SU-DHL-6 (cell line): ENCODE data around the gene PRSS38.

Experiments used
- H2AFZ ChIP-seq: fragments of 200-600 bp; sonication (generic); 2 replicates; pipeline ENCODE4 v1.6.1; 2014; ENCODE audit warnings: low read depth, mild to moderate bottlenecking, moderate library complexity, mixed read lengths, antibody characterized with exemption, low read length; ENCODE audit not compliant: severe bottlenecking
- H3F3A ChIP-seq: fragments of 200-600 bp; shearing (Covaris generic); 2 replicates; pipeline ENCODE4 v1.6.0; 2016; ENCODE audit warnings: antibody characterized with exemption, mild to moderate bottlenecking; ENCODE audit not compliant: insufficient read depth
- H3K27ac ChIP-seq: fragments of 200-600 bp; sonication (generic); 2 replicates; pipeline ENCODE4 v1.5.1; 2016; ENCODE audit warnings: low read depth, mild to moderate bottlenecking, low read length, moderate library complexity, mixed read lengths
- H3K27me3 ChIP-seq: fragments of 200-600 bp; sonication (generic), shearing (Covaris generic); 2 replicates; pipeline ENCODE4 v1.6.0; 2014; ENCODE audit warnings: mild to moderate bottlenecking, low read length
- H3K36me3 ChIP-seq: fragments of 200-600 bp; sonication (generic); 2 replicates; pipeline ENCODE4 v1.6.1; 2014; ENCODE audit warnings: mild to moderate bottlenecking, low read length, mixed read lengths
- H3K4me2 ChIP-seq: fragments of 300-600, 200-600 bp; shearing (Covaris generic), sonication (generic); 2 replicates; pipeline ENCODE4 v1.6.0; 2014; ENCODE audit warnings: low read length, low read depth, mild to moderate bottlenecking; ENCODE audit not compliant: poor library complexity, severe bottlenecking
- H3K4me3 ChIP-seq: fragments of 200-600 bp; sonication (generic); 2 replicates; pipeline ENCODE4 v1.5.1; 2014; ENCODE audit warnings: antibody characterized with exemption, low read length, mild to moderate bottlenecking, mixed read lengths; ENCODE audit not compliant: insufficient read depth, poor library complexity, severe bottlenecking
- H3K79me2 ChIP-seq: fragments of 200-600 bp; sonication (generic); 2 replicates; pipeline ENCODE4 v1.6.1; 2014; ENCODE audit warnings: mild to moderate bottlenecking, low read length, moderate library complexity; ENCODE audit not compliant: insufficient read depth
- H3K9ac ChIP-seq: fragments of 200-600 bp; sonication (generic); 2 replicates; pipeline ENCODE4 v1.7.0; 2014; ENCODE audit warnings: mild to moderate bottlenecking, low read length
- H3K9me2 ChIP-seq: fragments of 200-600 bp; sonication (generic); replicated peaks from 2 replicates; pipeline ENCODE4 v1.6.1; 2014; ENCODE audit warnings: low read length; ENCODE audit not compliant: insufficient read depth
- H3K9me3 ChIP-seq: fragments of 200-600 bp; sonication (generic); 2 replicates; pipeline ENCODE4 v1.6.1; 2014; ENCODE audit warnings: low read length, mixed read lengths; ENCODE audit not compliant: insufficient read depth
- H4K20me1 ChIP-seq: fragments of 200-600 bp; sonication (generic); 2 replicates; pipeline ENCODE4 v1.6.1; 2014; ENCODE audit warnings: low read depth, mild to moderate bottlenecking, antibody characterized with exemption, low read length, moderate library complexity, mixed read lengths
- EZH2phosphoT487 ChIP-seq: fragments of 200-600 bp; sonication (generic), shearing (Covaris generic); conservative IDR thresholded peaks from 2 replicates; pipeline ENCODE4 v1.6.1; 2018; ENCODE audit warnings: mild to moderate bottlenecking, antibody characterized with exemption, low read length, moderate library complexity, mixed read lengths
- TF ChIP-seq, protein P1 (sequence below): fragments of 200-600 bp; sonication (generic); IDR thresholded peaks from one replicate; pipeline ENCODE4 v1.5.1; 2017; ENCODE audit warnings: antibody characterized with exemption, mild to moderate bottlenecking, low read length, moderate library complexity; ENCODE audit not compliant: insufficient read depth, poor library complexity, severe bottlenecking

PRSS38 gene

DNA sequence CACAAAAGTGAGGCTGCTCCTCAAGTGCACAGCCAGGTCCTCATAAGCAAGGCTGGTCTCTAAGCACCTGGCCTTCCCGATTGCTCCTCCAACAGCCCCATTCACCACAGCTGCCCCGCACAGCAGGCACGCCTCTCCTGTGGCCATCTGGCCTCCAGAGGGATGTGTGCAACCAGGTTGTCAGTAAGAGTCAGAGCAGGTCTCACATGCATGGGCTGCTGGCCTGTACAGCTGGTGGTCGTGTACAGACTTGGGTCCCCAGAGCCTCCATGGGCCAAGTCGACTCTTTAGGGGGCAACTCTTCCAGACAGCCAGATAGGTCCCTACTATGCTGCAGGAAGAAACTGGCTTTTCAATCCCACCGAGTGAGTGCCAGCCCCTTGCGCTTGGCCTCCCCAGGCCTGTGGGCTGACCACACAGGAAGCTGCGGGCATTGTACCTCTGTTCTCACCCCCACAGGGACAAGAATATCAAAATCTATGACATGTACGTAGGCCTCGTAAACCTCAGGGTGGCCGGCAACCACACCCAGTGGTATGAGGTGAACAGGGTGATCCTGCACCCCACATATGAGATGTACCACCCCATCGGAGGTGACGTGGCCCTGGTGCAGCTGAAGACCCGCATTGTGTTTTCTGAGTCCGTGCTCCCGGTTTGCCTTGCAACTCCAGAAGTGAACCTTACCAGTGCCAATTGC, 1.4 kb downstream of the PRSS38 start:
- Histone ChIP-seq H4K20me1 (no peaks in the 10 kb centered on the region), H3K27me3 (no peaks in the 10 kb centered on the region), H3K79me2 (no peaks in the 10 kb centered on the region), H3F3A (no peaks in the 10 kb centered on the region), H3K27ac (no peak overlapping the region), H3K4me2 (no peak overlapping the region), H3K4me3 (no peak overlapping the region), H3K36me3 (no peaks in the 10 kb centered on the region), H3K9me3 (peaks cover 6% of the 10 kb centered on the region; the same call in 1 of the 2 replicates), H2AFZ (no peak overlapping the region), H3K9ac (no peak overlapping the region), H3K9me2 (no peaks in the 10 kb centered on the region)
- TF ChIP-seq, protein P1, sequence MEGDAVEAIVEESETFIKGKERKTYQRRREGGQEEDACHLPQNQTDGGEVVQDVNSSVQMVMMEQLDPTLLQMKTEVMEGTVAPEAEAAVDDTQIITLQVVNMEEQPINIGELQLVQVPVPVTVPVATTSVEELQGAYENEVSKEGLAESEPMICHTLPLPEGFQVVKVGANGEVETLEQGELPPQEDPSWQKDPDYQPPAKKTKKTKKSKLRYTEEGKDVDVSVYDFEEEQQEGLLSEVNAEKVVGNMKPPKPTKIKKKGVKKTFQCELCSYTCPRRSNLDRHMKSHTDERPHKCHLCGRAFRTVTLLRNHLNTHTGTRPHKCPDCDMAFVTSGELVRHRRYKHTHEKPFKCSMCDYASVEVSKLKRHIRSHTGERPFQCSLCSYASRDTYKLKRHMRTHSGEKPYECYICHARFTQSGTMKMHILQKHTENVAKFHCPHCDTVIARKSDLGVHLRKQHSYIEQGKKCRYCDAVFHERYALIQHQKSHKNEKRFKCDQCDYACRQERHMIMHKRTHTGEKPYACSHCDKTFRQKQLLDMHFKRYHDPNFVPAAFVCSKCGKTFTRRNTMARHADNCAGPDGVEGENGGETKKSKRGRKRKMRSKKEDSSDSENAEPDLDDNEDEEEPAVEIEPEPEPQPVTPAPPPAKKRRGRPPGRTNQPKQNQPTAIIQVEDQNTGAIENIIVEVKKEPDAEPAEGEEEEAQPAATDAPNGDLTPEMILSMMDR: no peak
- TF ChIP-seq EZH2phosphoT487: no peak

DNA sequence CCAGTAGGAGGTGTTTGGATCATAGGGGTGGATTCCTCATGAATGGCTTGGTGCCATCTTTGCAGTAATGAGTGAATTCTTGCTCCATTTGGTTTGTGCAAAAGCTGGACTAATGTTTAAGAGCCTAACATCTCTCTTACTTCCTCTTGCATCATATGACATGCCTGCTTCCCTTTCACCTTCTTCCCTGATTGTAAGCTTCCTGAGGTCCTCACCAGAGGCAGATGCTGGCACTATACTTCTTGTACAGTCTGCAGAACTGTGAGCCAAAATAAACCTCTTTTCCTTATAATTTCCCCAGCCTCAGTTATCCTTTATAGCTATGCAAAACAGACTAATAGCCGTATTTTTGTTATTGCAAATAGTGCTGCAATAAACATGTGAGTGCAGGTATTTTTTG, 8.1 kb downstream of the PRSS38 start:
- TF ChIP-seq, protein P1: no peak
- TF ChIP-seq EZH2phosphoT487: no peak
- no peaks in the 10 kb centered on the region for H3F3A ChIP-seq
- H3K9me2 ChIP-seq: no peaks in the 10 kb centered on the region
- H3K27me3 ChIP-seq: no peaks in the 10 kb centered on the region
- H3K27ac ChIP-seq: no peak overlapping the region
- H3K4me3 ChIP-seq: no peak overlapping the region
- no peak overlapping the region for H2AFZ ChIP-seq
- H4K20me1 ChIP-seq: no peaks in the 10 kb centered on the region
- no peak overlapping the region for H3K9ac ChIP-seq
- no peaks in the 10 kb centered on the region for H3K79me2 ChIP-seq
- no peaks in the 10 kb centered on the region for H3K36me3 ChIP-seq
- H3K9me3 ChIP-seq: 0 out of 2 replicates have a peak, but pooled peaks cover 4% of the 10 kb centered on the region
- H3K4me2 ChIP-seq: no peak overlapping the region

DNA sequence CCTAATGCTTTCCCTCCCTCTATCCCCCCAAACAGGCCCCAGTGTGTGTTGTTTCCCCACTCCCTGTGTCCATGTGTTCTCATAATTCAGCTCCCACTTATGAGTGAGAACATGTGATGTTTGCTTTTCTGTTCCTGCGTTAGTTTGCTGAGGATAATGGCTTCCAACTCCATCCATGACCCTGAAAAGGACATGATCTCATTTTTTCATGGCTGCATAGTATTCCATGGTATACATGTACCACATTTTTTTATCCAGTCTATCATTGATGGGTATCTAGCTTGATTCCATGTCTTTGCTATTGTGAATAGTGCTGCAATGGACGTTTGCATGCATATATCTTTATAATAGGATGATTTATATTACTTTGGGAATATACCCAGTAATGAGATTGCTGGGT, 8.7 kb downstream of the PRSS38 start:
- no peak overlapping the region for H3K4me3 ChIP-seq
- no peaks in the 10 kb centered on the region for H4K20me1 ChIP-seq
- TF ChIP-seq, protein P1: no peak
- TF ChIP-seq EZH2phosphoT487: no peak
- no peaks in the 10 kb centered on the region for H3K79me2 ChIP-seq
- H3K27me3 ChIP-seq: no peaks in the 10 kb centered on the region
- H3K4me2 ChIP-seq: no peak overlapping the region
- H3K9ac ChIP-seq: no peak overlapping the region
- H3F3A ChIP-seq: no peaks in the 10 kb centered on the region
- no peaks in the 10 kb centered on the region for H3K36me3 ChIP-seq
- H3K9me3 ChIP-seq: 0 out of 2 replicates have a peak, but pooled peaks cover 4% of the 10 kb centered on the region
- H3K9me2 ChIP-seq: no peaks in the 10 kb centered on the region
- no peak overlapping the region for H3K27ac ChIP-seq
- H2AFZ ChIP-seq: no peak overlapping the region
